A549 (cell line): ENCODE data around the gene CDK14. TPM values are rescaled to one million over a fixed set of nuclear protein-coding genes. Genes with fewer than 3 reads are reported as not detected.

Experiments used
- ATAC-seq, 2 experiments: fragments of 200-7000 bp in 1 of 2; fragments of >200 bp in 1 of 2; cut with Nextera tagmentation in 1 of 2; cut with Tn5 transposase in 1 of 2; 3 replicates each; pipeline versions ENCODE4 v1.8.0 to v1.9.1; 2018 to 2020; ENCODE audit warnings: mild to moderate bottlenecking in 1 of 2, moderate library complexity in 1 of 2
- CTCF ChIA-PET: fragments of 300-600 bp; sonication (Branson Sonifier 250); formaldehyde crosslinking; extraction: SDS; loops from one replicate; lab custom pipeline; 2021; ENCODE audit warnings: antibody characterized with exemption, inconsistent platforms; lab: Yijun Ruan, JAX
- POLR2A ChIA-PET: fragments of 350-600 bp; formaldehyde crosslinking; extraction: SDS; loops from one replicate; lab custom pipeline; 2021; ENCODE audit warnings: antibody characterized with exemption, inconsistent platforms; lab: Yijun Ruan, JAX
- DNase-seq, 2 experiments: peaks; one replicate each; pipeline versions ENCODE4 v3.0.0 to v3.0.0-alpha.2; 2011 to 2016; ENCODE audit warnings: low read depth in 1 of 2, low spot score in 1 of 2
- FAIRE-seq: peaks from 2 replicates; lab custom pipeline; 2011; peaks lifted over from hg19 to GRCh38; lab: Jason Lieb, UNC
- H3K27ac ChIP-seq, 2 experiments: fragments of >200 bp; sonication (Bioruptor Twin); formaldehyde crosslinking; 3 replicates each; pipeline ENCODE4 v1.5.1; 2016 to 2017
- H3K4me1 ChIP-seq: fragments of >200 bp; sonication (Bioruptor Twin); formaldehyde crosslinking; 3 replicates; pipeline ENCODE4 v1.6.1; 2016
- H3K4me2 ChIP-seq: fragments of >200 bp; sonication (Bioruptor Twin); formaldehyde crosslinking; 3 replicates; pipeline ENCODE4 v1.6.1; 2016
- H3K4me3 ChIP-seq: fragments of >200 bp; sonication (Bioruptor Twin); formaldehyde crosslinking; 3 replicates; pipeline ENCODE4 v1.5.1; 2016
- H3K9me3 ChIP-seq: fragments of >200 bp; sonication (Bioruptor Twin); formaldehyde crosslinking; 3 replicates; pipeline ENCODE4 v1.6.1; 2016
- BHLHE40 ChIP-seq: IDR thresholded peaks from 2 replicates; pipeline ENCODE4 v1.6.1; 2012; ENCODE audit warnings: low read depth, low read length, inconsistent platforms
- CEBPB ChIP-seq, 2 experiments: fragments of >200 bp in 1 of 2; sonication (Bioruptor Twin) in 1 of 2; formaldehyde crosslinking in 1 of 2; IDR thresholded peaks; 2 replicates each; pipeline ENCODE4 v1.6.1; 2012 to 2016
- CTCF ChIP-seq: fragments of >200 bp; sonication (Bioruptor Twin); formaldehyde crosslinking; IDR thresholded peaks from 3 replicates; pipeline ENCODE4 v1.5.1; 2016
- EP300 ChIP-seq, 2 experiments: fragments of >200 bp; sonication (Bioruptor Twin); formaldehyde crosslinking; IDR thresholded peaks; 2 replicates in 1 of 2; 3 replicates in 1 of 2; pipeline ENCODE4 v1.6.1; 2016 to 2017
- ESRRA ChIP-seq: fragments of 150-350 bp; IDR thresholded peaks from 2 replicates; pipeline ENCODE4 v1.6.1; 2014; ENCODE audit warnings: mild to moderate bottlenecking, low read length, borderline replicate concordance
- FOSB ChIP-seq: fragments of 250-450 bp; sonication (Bioruptor Pico); IDR thresholded peaks from 2 replicates; pipeline ENCODE4 v1.5.0; 2020; ENCODE audit warnings: mild to moderate bottlenecking, moderate library complexity
- GATA3 ChIP-seq: IDR thresholded peaks from 2 replicates; pipeline ENCODE4 v1.6.1; 2012; ENCODE audit warnings: borderline replicate concordance
- HDAC2 ChIP-seq: fragments of 200-600 bp; sonication (generic); IDR thresholded peaks from 2 replicates; pipeline ENCODE4 v1.6.1; 2016
- HES2 ChIP-seq: fragments of >200 bp; sonication (Bioruptor Twin); formaldehyde crosslinking; IDR thresholded peaks from 2 replicates; pipeline ENCODE4 v1.6.1; 2016
- HOXB13 ChIP-seq: fragments of 250-450 bp; sonication (Bioruptor Pico); IDR thresholded peaks from 2 replicates; pipeline ENCODE4 v1.5.0; 2020; ENCODE audit warnings: low read depth, mild to moderate bottlenecking, moderate library complexity
- HOXB5 ChIP-seq: fragments of 250-450 bp; sonication (Bioruptor Pico); IDR thresholded peaks from 2 replicates; pipeline ENCODE4 v1.5.0; 2020; ENCODE audit warnings: mild to moderate bottlenecking, moderate library complexity
- JUN ChIP-seq, 2 experiments: fragments of >200 bp; sonication (Bioruptor Twin); formaldehyde crosslinking; IDR thresholded peaks; 2 replicates in 1 of 2; 3 replicates in 1 of 2; pipeline ENCODE4 v1.6.1; 2016 to 2017
- KDM1A ChIP-seq: fragments of 200-600 bp; sonication (generic); IDR thresholded peaks from 2 replicates; pipeline ENCODE4 v1.6.1; 2016; ENCODE audit warnings: low read depth, mild to moderate bottlenecking
- MYC ChIP-seq: IDR thresholded peaks from 2 replicates; pipeline ENCODE4 v1.6.1; 2012; ENCODE audit warnings: mild to moderate bottlenecking, inconsistent platforms, low read length, improper control_type of control experiment, borderline replicate concordance
- NPAS2 ChIP-seq: fragments of 250-450 bp; sonication (Bioruptor Pico); IDR thresholded peaks from 2 replicates; pipeline ENCODE4 v1.8.0; 2022; ENCODE audit warnings: mild to moderate bottlenecking, moderate library complexity, borderline replicate concordance
- PBX3 ChIP-seq: IDR thresholded peaks from 2 replicates; pipeline ENCODE4 v1.6.1; 2012
- PHF8 ChIP-seq: fragments of 200-600 bp; sonication (generic); IDR thresholded peaks from 2 replicates; pipeline ENCODE4 v1.6.1; 2016; ENCODE audit warnings: low read depth, mild to moderate bottlenecking, antibody characterized with exemption, moderate library complexity, borderline replicate concordance
- POLR2A ChIP-seq: IDR thresholded peaks from 2 replicates; pipeline ENCODE4 v1.6.1; 2012; ENCODE audit warnings: mild to moderate bottlenecking, low read length
- RAD21 ChIP-seq, 2 experiments: fragments of >200 bp in 1 of 2; sonication (Bioruptor Twin) in 1 of 2; formaldehyde crosslinking in 1 of 2; IDR thresholded peaks in 1 of 2; conservative IDR thresholded peaks in 1 of 2; 2 replicates in 1 of 2; 3 replicates in 1 of 2; pipeline ENCODE4 v1.6.1; 2012 to 2018; ENCODE audit warnings: inconsistent platforms in 1 of 2
- TFCP2L1 ChIP-seq: fragments of 250-450 bp; sonication (Bioruptor Pico); IDR thresholded peaks from 2 replicates; pipeline ENCODE4 v1.5.0; 2021; ENCODE audit warnings: mild to moderate bottlenecking
- ZC3H11A ChIP-seq: fragments of 450-650 bp; IDR thresholded peaks from 2 replicates; pipeline ENCODE4 v1.6.1; 2014; ENCODE audit warnings: antibody characterized with exemption, mild to moderate bottlenecking
- WGBS: methylation state at CpG from one replicate; pipeline ENCODE4 v1.1.6; 2017; ENCODE audit errors: missing lambda C conversion rate; 5-methylcytosine and 5-hydroxymethylcytosine counted together
- polyA plus RNA-seq, 4 experiments: library from polyadenylated mRNA; depleted of rRNA in 3 of 4; stranded (reverse); fragments of >200 nt; fragmentation: RNase III in 1 of 4; extraction: RNeasy Plus Mini Kit Qiagen cat#74134 plus additional on column Dnase treatment in 1 of 4; gene quantifications; 2 replicates in 3 of 4; 3 replicates in 1 of 4; pipeline ENCODE4 v1.2.3, GENCODE V29; 2011 to 2017
- TF ChIP-seq, protein P1 (sequence below): IDR thresholded peaks from 2 replicates; pipeline ENCODE4 v1.6.1; 2012
- TF ChIP-seq, protein P2 (sequence below): IDR thresholded peaks from 2 replicates; pipeline ENCODE4 v1.6.1; 2012; ENCODE audit warnings: low read depth, borderline replicate concordance
- TF ChIP-seq, protein P3 (sequence below): fragments of 250-450 bp; sonication (Bioruptor Pico); IDR thresholded peaks from 2 replicates; pipeline ENCODE4 v1.5.0; 2021; ENCODE audit warnings: mild to moderate bottlenecking, moderate library complexity, borderline replicate concordance
- TF ChIP-seq, protein P4 (sequence below): fragments of 150-350 bp; IDR thresholded peaks from 2 replicates; pipeline ENCODE4 v1.6.1; 2014; ENCODE audit warnings: low read depth, mild to moderate bottlenecking, low read length

The CDK14 gene
- polyA plus RNA-seq, 2 of the 4 experiments (the other 2 are of a cell fraction): 0.21 to 0.23 TPM

GRCh38 chr7:90749774-90750173 lies 153.7 kb downstream of the CDK14 start:
- peak in 1 of 2 experiments; percentile 56; a peak in 2 of 6 replicates for ATAC-seq
- 29% methylated on average over 1 of the region's 1 CpG for WGBS
- peak in 1 of 2 experiments; percentile 12 for DNase-seq
- no peak for FAIRE-seq
- Histone ChIP-seq H3K4me2 (no peak overlapping the region), H3K9me3 (no peaks in the 10 kb centered on the region), H3K4me1 (no peaks in the 10 kb centered on the region), H3K4me3 (no peak overlapping the region), H3K27ac (no peak overlapping the region)
- ChIA-PET POLR2A (no interaction called here), CTCF (no interaction called here)
- TF ChIP-seq ESRRA (no peak), CEBPB (IDR thresholded peaks at IDR 0.05) (no peak), PBX3 (no peak), KDM1A (no peak), PHF8 (no peak)

GRCh38 chr7:90751595-90751994 lies 155.5 kb downstream of the CDK14 start:
- Histone ChIP-seq H3K4me1 (no peaks in the 10 kb centered on the region), H3K9me3 (no peaks in the 10 kb centered on the region), H3K4me2 (no peak overlapping the region), H3K4me3 (no peak overlapping the region), H3K27ac (no peak overlapping the region)
- CTCF ChIA-PET: no interaction called here
- POLR2A ChIA-PET: no interaction called here
- FAIRE-seq (no peak), DNase-seq (no peak), ATAC-seq (no peak)
- 0% methylated on average over 1 of the region's 1 CpG for WGBS
- no peak for TF ChIP-seq HES2
- TF ChIP-seq NPAS2 (CRISPR knock-in tag): no peak
- no peak for TF ChIP-seq FOSB
- no peak for TF ChIP-seq POLR2A
- TF ChIP-seq TFCP2L1 (CRISPR knock-in tag): no peak
- no peak for TF ChIP-seq HOXB5 (CRISPR knock-in tag)
- TF ChIP-seq BHLHE40: no peak
- TF ChIP-seq PBX3: no peak
- TF ChIP-seq MYC: no peak
- TF ChIP-seq GATA3: no peak
- TF ChIP-seq, protein P1, sequence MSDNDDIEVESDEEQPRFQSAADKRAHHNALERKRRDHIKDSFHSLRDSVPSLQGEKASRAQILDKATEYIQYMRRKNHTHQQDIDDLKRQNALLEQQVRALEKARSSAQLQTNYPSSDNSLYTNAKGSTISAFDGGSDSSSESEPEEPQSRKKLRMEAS: no peak
- no peak for TF ChIP-seq EP300 (IDR thresholded peaks at IDR 0.05)

GRCh38 chr7:90752051-90752450 lies 155.9 kb downstream of the CDK14 start:
- ATAC-seq (no peak), FAIRE-seq (no peak), DNase-seq (no peak)
- H3K4me2 ChIP-seq: no peak overlapping the region
- POLR2A ChIA-PET: no interaction called here
- H3K9me3 ChIP-seq: no peaks in the 10 kb centered on the region
- CTCF ChIA-PET: no interaction called here
- H3K27ac ChIP-seq: no peak overlapping the region
- WGBS: 5% methylated on average over 1 of the region's 1 CpG
- no peaks in the 10 kb centered on the region for H3K4me1 ChIP-seq
- no peak overlapping the region for H3K4me3 ChIP-seq
- TF ChIP-seq RAD21 (conservative IDR thresholded peaks at IDR 0.05 in 1 of 2, IDR thresholded peaks at IDR 0.05 in 1 of 2) (no peak), GATA3 (no peak), HOXB13 (no peak), NPAS2 (CRISPR knock-in tag) (no peak), JUN (IDR thresholded peaks at IDR 0.05) (no peak), PBX3 (no peak), ZC3H11A (no peak), CTCF (no peak), TFCP2L1 (CRISPR knock-in tag) (no peak), ESRRA (no peak), HDAC2 (no peak)
- TF ChIP-seq, protein P2, sequence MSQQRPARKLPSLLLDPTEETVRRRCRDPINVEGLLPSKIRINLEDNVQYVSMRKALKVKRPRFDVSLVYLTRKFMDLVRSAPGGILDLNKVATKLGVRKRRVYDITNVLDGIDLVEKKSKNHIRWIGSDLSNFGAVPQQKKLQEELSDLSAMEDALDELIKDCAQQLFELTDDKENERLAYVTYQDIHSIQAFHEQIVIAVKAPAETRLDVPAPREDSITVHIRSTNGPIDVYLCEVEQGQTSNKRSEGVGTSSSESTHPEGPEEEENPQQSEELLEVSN: no peak
- TF ChIP-seq, protein P3, sequence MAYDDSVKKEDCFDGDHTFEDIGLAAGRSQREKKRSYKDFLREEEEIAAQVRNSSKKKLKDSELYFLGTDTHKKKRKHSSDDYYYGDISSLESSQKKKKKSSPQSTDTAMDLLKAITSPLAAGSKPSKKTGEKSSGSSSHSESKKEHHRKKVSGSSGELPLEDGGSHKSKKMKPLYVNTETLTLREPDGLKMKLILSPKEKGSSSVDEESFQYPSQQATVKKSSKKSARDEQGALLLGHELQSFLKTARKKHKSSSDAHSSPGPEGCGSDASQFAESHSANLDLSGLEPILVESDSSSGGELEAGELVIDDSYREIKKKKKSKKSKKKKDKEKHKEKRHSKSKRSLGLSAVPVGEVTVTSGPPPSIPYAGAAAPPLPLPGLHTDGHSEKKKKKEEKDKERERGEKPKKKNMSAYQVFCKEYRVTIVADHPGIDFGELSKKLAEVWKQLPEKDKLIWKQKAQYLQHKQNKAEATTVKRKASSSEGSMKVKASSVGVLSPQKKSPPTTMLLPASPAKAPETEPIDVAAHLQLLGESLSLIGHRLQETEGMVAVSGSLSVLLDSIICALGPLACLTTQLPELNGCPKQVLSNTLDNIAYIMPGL (CRISPR knock-in tag): no peak
- TF ChIP-seq, protein P4, sequence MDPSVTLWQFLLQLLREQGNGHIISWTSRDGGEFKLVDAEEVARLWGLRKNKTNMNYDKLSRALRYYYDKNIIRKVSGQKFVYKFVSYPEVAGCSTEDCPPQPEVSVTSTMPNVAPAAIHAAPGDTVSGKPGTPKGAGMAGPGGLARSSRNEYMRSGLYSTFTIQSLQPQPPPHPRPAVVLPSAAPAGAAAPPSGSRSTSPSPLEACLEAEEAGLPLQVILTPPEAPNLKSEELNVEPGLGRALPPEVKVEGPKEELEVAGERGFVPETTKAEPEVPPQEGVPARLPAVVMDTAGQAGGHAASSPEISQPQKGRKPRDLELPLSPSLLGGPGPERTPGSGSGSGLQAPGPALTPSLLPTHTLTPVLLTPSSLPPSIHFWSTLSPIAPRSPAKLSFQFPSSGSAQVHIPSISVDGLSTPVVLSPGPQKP: no peak
